Frontal cortex (tissue), 4 donors: ENCODE measurements around the gene ZNF280B. TPM values are rescaled to one million over a fixed set of nuclear protein-coding genes. Genes with fewer than 3 reads are reported as not detected.
"Not testable (repeated sequence)": the region's sequence is repeated elsewhere in the genome, so short reads cannot be mapped to it uniquely, and the experiment has no call there.

ENCODE experiments used
- DNase-seq, 2 donors: peaks; one replicate each; pipeline ENCODE4 v3.0.0; 2012; ENCODE audit warnings: low spot score in 2 of 2
- FAIRE-seq: peaks from 2 replicates; lab custom pipeline; 2012; peaks lifted over from hg19 to GRCh38; lab: Jason Lieb, UNC
- total RNA-seq: library from RNA; depleted of rRNA; stranded (reverse); fragments of >200 nt; gene quantifications from one replicate; pipeline ENCODE4 v1.2.3, GENCODE V29; 2014
- donor health status: control.
- donor health status: control.
- donor health status: control.

ZNF280B gene
- total RNA-seq, 1 donor from 2014 or later: 4.1 TPM

- FAIRE-seq: no peak
- DNase-seq: no peak
Observed at GRCh38 chr22:22536515-22536914, 28.0 kb upstream of the ZNF280B start.

- DNase-seq (no peak), FAIRE-seq (no peak)
Observed at GRCh38 chr22:22535662-22536061, 27.1 kb upstream of the ZNF280B start.

GRCh38 chr22:22534604-22535415 lies 26.3 kb upstream of the ZNF280B start:
- DNase-seq: no peak
- FAIRE-seq: no peak

GRCh38 chr22:22533863-22534262 lies 25.3 kb upstream of the ZNF280B start:
- no peak for DNase-seq
- FAIRE-seq: no peak

- no peak for DNase-seq
- FAIRE-seq: no peak
Observed at GRCh38 chr22:22533417-22533816, 24.9 kb upstream of the ZNF280B start.

GRCh38 chr22:22532547-22533071 lies 24.1 kb upstream of the ZNF280B start:
- not testable (repeated sequence) for FAIRE-seq

GRCh38 chr22:22531770-22532546 lies 23.4 kb upstream of the ZNF280B start:
- no peak for FAIRE-seq

More at GRCh38 chr22:22532547-22533071, 24.1 kb upstream of the ZNF280B start:
- DNase-seq: not testable (repeated sequence)

GRCh38 chr22:22528780-22529179 lies 20.2 kb upstream of the ZNF280B start:
- no peak for FAIRE-seq
- no peak for DNase-seq

More at GRCh38 chr22:22531770-22532546, 23.4 kb upstream of the ZNF280B start:
- no peak for DNase-seq

GRCh38 chr22:22527312-22527711 lies 18.8 kb upstream of the ZNF280B start:
- DNase-seq (no peak), FAIRE-seq (no peak)

GRCh38 chr22:22526125-22526912 lies 17.8 kb upstream of the ZNF280B start:
- DNase-seq (no peak), FAIRE-seq (no peak)

- DNase-seq (no peak), FAIRE-seq (no peak)
Observed at GRCh38 chr22:22523494-22523893, 15.0 kb upstream of the ZNF280B start.

- DNase-seq: no peak
- no peak for FAIRE-seq
Observed at GRCh38 chr22:22521631-22522030, 13.1 kb upstream of the ZNF280B start.

- no peak for DNase-seq
- no peak for FAIRE-seq
Observed at GRCh38 chr22:22520667-22521602, 12.4 kb upstream of the ZNF280B start.

GRCh38 chr22:22520020-22520656 lies 11.6 kb upstream of the ZNF280B start, which contains the start of gene ZNF280A:
Gene ZNF280A, minus strand, starts transcription at chr22:22520270. Its CDS starts 4,640 bp downstream, at chr22:22515630.
- no peak for DNase-seq

GRCh38 chr22:22519591-22519990 lies 11.0 kb upstream of the ZNF280B start:
- FAIRE-seq (no peak), DNase-seq (no peak)

More at GRCh38 chr22:22520020-22520656, 11.6 kb upstream of the ZNF280B start, which contains the start of gene ZNF280A:
- FAIRE-seq: no peak

- no peak for FAIRE-seq
- no peak for DNase-seq
Observed at GRCh38 chr22:22516992-22517391, 8.4 kb upstream of the ZNF280B start.

GRCh38 chr22:22515890-22516289 lies 7.3 kb upstream of the ZNF280B start:
- FAIRE-seq (no peak), DNase-seq (no peak)

GRCh38 chr22:22514431-22514830 lies 5.9 kb upstream of the ZNF280B start:
- DNase-seq, FAIRE-seq: not testable (repeated sequence)
